COR-L47 (cell line): ENCODE measurements around the gene GGA1.
"Not testable (repeated sequence)": the region's sequence is repeated elsewhere in the genome, so short reads cannot be mapped to it uniquely, and the experiment has no call there.

ENCODE experiments used
- DNase-seq: peaks from one replicate; lab custom pipeline; 2025; lab: John Stamatoyannopoulos, UW

Gene GGA1

DNA sequence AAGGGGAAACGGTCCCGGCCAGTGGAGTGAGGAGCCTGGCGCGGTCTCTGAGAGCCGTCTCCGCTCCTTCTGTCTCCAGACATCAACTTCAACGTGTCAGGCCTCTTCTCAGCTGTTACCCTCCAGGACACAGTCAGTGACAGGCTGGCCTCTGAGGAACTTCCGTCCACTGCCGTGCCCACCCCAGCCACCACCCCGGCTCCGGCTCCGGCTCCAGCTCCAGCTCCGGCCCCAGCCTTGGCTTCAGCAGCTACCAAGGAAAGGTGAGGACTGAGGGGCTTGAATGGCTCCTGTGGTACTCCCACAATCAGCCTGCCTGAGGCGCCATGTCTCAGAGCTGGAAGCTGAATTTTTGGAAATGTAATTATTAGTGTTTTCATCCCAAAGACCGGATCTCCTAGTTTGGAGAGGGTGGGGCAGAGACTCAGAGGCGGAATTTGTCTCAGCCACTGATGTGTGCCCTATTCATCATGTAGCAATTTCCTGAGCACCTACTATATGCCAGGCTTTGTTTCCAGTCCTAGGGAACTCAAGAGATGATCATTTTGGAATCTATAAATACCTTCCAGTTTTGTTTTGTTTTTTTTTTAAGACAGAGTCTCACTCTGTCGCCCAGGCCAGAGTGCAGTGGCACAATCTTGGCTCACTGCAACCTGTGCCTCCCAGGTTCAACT is 42.0 kb downstream of the GGA1 start:
- DNase-seq = no peak

- no peak for DNase-seq
Measured at GRCh38 chr22:37654563-37655251, 46.1 kb downstream of the GGA1 start.

DNA sequence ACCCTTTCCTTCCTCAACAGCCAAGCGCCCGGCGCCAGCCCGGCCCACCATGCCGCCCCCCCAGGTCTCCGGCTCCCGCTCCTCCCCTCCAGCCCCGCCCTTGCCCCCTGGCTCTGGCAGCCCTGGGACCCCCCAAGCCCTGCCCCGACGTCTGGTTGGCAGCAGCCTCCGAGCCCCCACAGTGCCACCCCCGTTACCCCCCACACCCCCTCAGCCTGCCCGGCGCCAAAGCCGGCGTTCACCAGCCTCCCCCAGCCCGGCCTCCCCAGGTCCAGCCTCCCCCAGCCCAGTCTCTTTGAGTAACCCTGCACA is 46.6 kb downstream of the GGA1 start:
- DNase-seq = no peak

DNA sequence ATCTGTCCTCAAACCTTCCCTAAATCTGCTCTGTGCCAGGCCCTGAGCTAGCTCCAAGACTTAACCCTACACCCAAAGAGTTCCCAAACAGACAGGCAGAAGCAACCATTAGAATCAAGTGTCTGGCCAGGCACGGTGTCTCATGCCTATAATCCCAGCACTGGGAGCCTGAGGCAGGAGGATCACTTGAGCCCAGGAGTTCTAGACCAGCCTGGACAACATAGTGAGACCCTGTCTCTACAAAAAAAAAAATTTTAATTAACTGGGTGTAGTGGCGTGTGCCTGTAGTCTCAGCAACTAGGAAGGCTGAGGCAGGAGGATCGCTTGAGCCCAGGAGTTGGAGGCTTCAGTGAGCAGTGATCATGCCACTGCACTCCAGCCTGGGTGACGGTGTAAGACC is 47.9 kb downstream of the GGA1 start:
- DNase-seq = not testable (repeated sequence)

GRCh38 chr22:37657590-37658132 is 49.0 kb downstream of the GGA1 start:
- no peak for DNase-seq

DNA sequence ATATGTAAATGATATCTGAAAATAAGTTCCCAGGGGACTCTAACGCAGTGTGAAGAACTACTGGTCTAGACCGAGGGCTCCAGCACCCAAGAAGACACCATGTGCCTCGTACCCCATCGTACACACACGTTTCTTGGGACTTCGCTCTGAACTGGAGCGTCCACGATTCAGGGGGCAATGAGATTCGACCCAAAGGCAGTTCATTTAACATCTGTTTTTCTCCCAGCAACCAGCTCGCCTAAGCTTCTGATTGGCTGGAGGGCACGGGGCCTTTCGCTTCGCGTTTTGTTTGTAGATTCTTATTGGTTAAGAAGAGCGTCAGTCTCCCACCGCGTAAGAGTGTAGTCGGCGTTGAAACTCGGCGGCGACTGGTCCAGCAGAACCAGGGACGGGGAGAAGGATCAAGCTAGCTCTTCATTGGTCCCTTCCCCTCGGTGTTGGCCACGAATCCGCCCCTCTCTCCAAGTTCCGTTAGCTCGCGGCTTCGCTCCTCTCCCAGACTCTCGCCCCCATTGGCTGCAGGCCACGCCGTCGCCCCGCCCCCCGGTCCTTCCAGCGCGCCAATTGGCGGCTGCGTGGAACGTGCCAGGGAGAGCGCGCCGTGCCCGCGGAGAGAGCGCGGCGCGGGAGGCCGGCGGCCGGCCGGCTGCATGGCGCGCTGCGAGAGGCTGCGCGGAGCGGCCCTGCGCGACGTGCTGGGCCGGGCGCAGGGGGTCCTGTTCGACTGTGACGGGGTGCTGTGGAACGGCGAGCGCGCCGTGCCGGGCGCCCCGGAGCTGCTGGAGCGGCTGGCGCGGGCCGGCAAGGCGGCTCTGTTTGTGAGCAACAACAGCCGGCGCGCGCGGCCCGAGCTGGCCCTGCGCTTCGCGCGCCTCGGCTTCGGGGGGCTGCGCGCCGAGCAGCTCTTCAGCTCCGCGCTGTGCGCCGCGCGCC is 49.8 kb downstream of the GGA1 start, which contains the start of gene PDXP:
Gene PDXP, plus strand, starts transcription at position 591 of the 933 bp plus-strand sequence. Its CDS starts 60 bp downstream, at position 651.
- DNase-seq = peak; percentile 100

- peak; percentile 21 for DNase-seq
Measured at GRCh38 chr22:37659066-37659896, 50.6 kb downstream of the GGA1 start.

GRCh38 chr22:37659897-37660708 is 51.5 kb downstream of the GGA1 start:
- DNase-seq = no peak

- no peak for DNase-seq
Measured at GRCh38 chr22:37660709-37661045, 52.0 kb downstream of the GGA1 start.

DNA sequence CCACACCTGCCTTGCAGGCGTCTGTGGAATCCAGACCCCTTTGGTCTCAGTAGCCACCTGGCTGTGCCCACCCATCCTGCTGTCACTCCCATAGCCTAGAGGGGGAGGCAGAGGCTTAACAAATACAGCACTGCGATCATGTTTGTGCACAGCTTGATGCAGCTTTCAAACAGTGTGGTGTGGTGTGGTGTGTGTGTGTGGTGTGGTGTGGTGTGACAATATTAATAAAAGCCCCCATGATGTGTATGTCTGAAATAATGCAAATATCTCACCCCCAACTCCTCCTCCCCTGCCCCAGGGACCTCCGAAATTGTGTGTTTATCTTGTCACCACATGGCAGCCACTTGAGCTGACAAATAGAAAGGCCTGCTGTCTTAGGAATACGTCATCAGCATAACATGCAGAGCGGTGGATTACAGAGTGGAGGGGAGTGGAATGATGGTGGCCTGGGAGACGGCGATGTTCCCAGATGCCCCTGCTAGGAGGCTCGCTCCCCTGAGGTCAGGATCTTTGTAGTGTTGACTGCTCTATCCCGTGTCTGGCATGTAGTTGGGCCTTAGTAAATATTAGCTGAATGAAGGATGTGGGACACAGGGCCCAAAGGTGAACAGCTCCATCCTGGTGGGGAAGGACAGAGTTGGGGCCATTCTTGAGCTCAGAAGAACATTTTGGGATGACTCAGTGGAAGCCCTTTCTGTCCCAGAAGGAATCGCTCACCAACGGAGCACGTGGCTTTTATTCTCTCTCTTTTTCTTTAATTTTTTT is 52.7 kb downstream of the GGA1 start:
- DNase-seq = peak; percentile 59

GRCh38 chr22:37662039-37662438 is 53.4 kb downstream of the GGA1 start:
- DNase-seq = no peak

GRCh38 chr22:37663521-37664140 is 55.0 kb downstream of the GGA1 start:
- no peak for DNase-seq

DNA sequence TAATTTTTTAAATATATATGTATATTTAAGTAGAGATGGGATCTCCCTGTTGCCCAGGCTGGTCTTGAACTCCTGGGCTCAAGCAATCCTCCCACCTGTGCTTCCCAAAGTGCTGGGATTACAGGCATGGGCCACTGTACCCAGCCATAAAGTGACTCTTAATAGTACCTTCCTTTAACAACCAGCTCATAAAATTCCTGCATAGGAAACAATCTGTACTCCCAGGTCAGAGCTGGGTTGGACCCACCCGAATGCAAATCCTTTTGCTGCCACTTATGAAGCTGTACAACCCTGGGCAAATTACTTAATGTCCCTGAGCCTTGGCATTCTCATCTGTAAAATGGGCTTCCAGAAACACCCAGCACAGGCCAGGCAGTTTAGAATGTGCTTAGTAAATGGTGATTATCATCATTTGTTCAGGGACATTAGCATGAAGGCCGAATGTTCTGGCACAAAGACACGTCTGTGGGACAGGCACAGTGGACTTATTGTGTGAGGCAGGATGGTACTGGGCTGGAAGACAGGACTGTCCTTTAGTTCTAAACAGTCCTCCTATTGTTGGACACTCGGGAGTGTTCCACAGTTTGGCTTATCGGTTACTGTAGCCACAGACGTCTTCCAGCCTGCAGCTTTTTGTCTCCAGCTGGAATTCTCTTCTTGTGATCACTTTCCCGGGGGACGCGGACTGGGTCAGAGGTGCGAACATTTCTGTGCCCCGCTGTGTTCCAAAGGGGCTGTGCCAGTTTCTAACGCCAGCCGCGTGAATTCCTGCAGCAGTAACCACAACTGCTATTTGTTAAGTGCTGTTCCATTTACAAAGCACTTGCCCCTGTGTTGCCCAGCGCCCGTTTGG is 55.8 kb downstream of the GGA1 start:
- no peak for DNase-seq

GRCh38 chr22:37665487-37665886 is 56.9 kb downstream of the GGA1 start:
- no peak for DNase-seq

- DNase-seq = no peak
Measured at GRCh38 chr22:37669586-37669985, 61.0 kb downstream of the GGA1 start.

- no peak for DNase-seq
Measured at GRCh38 chr22:37672206-37672919, 63.7 kb downstream of the GGA1 start.

- no peak for DNase-seq
Measured at GRCh38 chr22:37672920-37673455, 64.4 kb downstream of the GGA1 start.

- DNase-seq = no peak
Measured at GRCh38 chr22:37674248-37674647, 65.6 kb downstream of the GGA1 start.
